SK-N-SH (cell line): ENCODE data around the gene FLG. TPM values are rescaled to one million over a fixed set of nuclear protein-coding genes. Genes with fewer than 3 reads are reported as not detected.
"Not testable (repeated sequence)": the region's sequence is repeated elsewhere in the genome, so short reads cannot be mapped to it uniquely, and the experiment has no call there.

Experiments
- CTCF ChIA-PET: fragments of 300-600, 350-600 bp; formaldehyde crosslinking; extraction: SDS; loops from one replicate; lab custom pipeline; 2021; lab: Yijun Ruan, JAX
- POLR2A ChIA-PET: fragments of 350-600 bp; sonication (Branson Sonifier 250); formaldehyde crosslinking; extraction: SDS; loops from one replicate; lab custom pipeline; 2020; ENCODE audit warnings: antibody characterized with exemption, inconsistent platforms; lab: Yijun Ruan, JAX
- DNase-seq: peaks from one replicate; pipeline ENCODE4 v3.0.0; 2012
- H2AFZ ChIP-seq: fragments of 200-600 bp; sonication (generic); 2 replicates; pipeline ENCODE4 v1.8.1; 2016; ENCODE audit warnings: antibody characterized with exemption, mild to moderate bottlenecking, low read depth
- H3F3A ChIP-seq: fragments of 200-600 bp; sonication (generic); replicated peaks from 2 replicates; pipeline ENCODE3; 2016; ENCODE audit warnings: antibody characterized with exemption, mild to moderate bottlenecking; ENCODE audit not compliant: insufficient read depth
- H3K27ac ChIP-seq, 2 experiments: fragments of 200-500 bp in 1 of 2; fragments of 200-600 bp in 1 of 2; sonication (Bioruptor generic) in 1 of 2; sonication (generic), shearing (Covaris generic) in 1 of 2; 2 replicates each; pipeline versions ENCODE4 v1.5.1 to v1.6.1; 2014 to 2016; ENCODE audit warnings: low read depth in 2 of 2, inconsistent platforms in 1 of 2, low read length in 1 of 2, mild to moderate bottlenecking in 1 of 2, mixed read lengths in 1 of 2
- H3K27me3 ChIP-seq: fragments of 200-600 bp; sonication (generic), shearing (Covaris generic); 2 replicates; pipeline ENCODE4 v1.6.1; 2016; ENCODE audit warnings: mixed run types; ENCODE audit not compliant: insufficient read depth
- H3K36me3 ChIP-seq, 2 experiments: fragments of 200-500 bp in 1 of 2; fragments of 200-600 bp in 1 of 2; sonication (Bioruptor generic) in 1 of 2; sonication (generic) in 1 of 2; replicated peaks in 1 of 2; 2 replicates each; pipeline versions ENCODE3 to v1.5.1; 2014 to 2016; ENCODE audit warnings: low read length in 1 of 2, mild to moderate bottlenecking in 1 of 2; ENCODE audit not compliant: insufficient read depth in 2 of 2, control insufficient read depth in 1 of 2
- H3K4me1 ChIP-seq, 2 experiments: fragments of 200-500 bp in 1 of 2; fragments of 200-600 bp in 1 of 2; sonication (Bioruptor generic) in 1 of 2; sonication (generic), shearing (Covaris generic) in 1 of 2; 2 replicates each; pipeline versions ENCODE4 v1.5.1 to v1.6.1; 2014 to 2016; ENCODE audit warnings: low read depth in 1 of 2, low read length in 1 of 2, mixed run types in 1 of 2; ENCODE audit not compliant: insufficient read depth in 2 of 2, control insufficient read depth in 1 of 2
- H3K4me2 ChIP-seq: fragments of 200-600 bp; sonication (generic), shearing (Covaris generic); 2 replicates; pipeline ENCODE4 v1.6.1; 2017; ENCODE audit warnings: mixed run types
- H3K4me3 ChIP-seq, 2 experiments: fragments of 200-500 bp in 1 of 2; fragments of 200-600 bp in 1 of 2; sonication (Bioruptor generic) in 1 of 2; sonication (generic), shearing (Covaris generic) in 1 of 2; 2 replicates each; pipeline versions ENCODE4 v1.5.1 to v1.8.1; 2014 to 2016; ENCODE audit warnings: low read depth in 2 of 2, inconsistent platforms in 1 of 2, low read length in 1 of 2, mild to moderate bottlenecking in 1 of 2, mixed read lengths in 1 of 2, moderate library complexity in 1 of 2
- H3K79me2 ChIP-seq: fragments of 200-600 bp; sonication (generic); 2 replicates; pipeline ENCODE4 v1.8.1; 2017; ENCODE audit warnings: mild to moderate bottlenecking; ENCODE audit not compliant: insufficient read depth
- H3K9ac ChIP-seq: fragments of 200-600 bp; sonication (generic); 2 replicates; pipeline ENCODE4 v1.6.1; 2017; ENCODE audit warnings: mixed run types
- H3K9me2 ChIP-seq: fragments of 200-600 bp; sonication (generic); 2 replicates; pipeline ENCODE4 v1.6.1; 2017; ENCODE audit warnings: mixed run types
- H3K9me3 ChIP-seq: fragments of 200-600 bp; sonication (generic); 2 replicates; pipeline ENCODE4 v1.6.1; 2017; ENCODE audit warnings: mixed run types, mild to moderate bottlenecking, moderate library complexity
- H4K20me1 ChIP-seq: fragments of 200-600 bp; sonication (generic); 2 replicates; pipeline ENCODE4 v1.6.1; 2017; ENCODE audit warnings: mild to moderate bottlenecking, mixed run types; ENCODE audit not compliant: insufficient read depth
- CHD2 ChIP-seq: fragments of 150-350 bp; IDR thresholded peaks from 2 replicates; pipeline ENCODE4 v1.6.1; 2018; ENCODE audit warnings: low read length; ENCODE audit not compliant: partially characterized antibody
- EP300 ChIP-seq, 2 experiments: IDR thresholded peaks; 2 replicates each; pipeline versions ENCODE4 v1.4.0 to v1.6.1; 2012; ENCODE audit warnings: borderline replicate concordance in 1 of 2, low read depth in 1 of 2, low read length in 1 of 2
- FOSL2 ChIP-seq: IDR thresholded peaks from 2 replicates; pipeline ENCODE4 v1.4.0; 2012; ENCODE audit warnings: low read depth, mild to moderate bottlenecking, moderate library complexity, borderline replicate concordance
- FOXM1 ChIP-seq: IDR thresholded peaks from 2 replicates; pipeline ENCODE4 v1.4.0; 2012; ENCODE audit warnings: low read depth, mild to moderate bottlenecking
- GATA2 ChIP-seq: sonication (generic); formaldehyde crosslinking; IDR thresholded peaks from 2 replicates; pipeline ENCODE4 v1.5.0; 2020; ENCODE audit warnings: mild to moderate bottlenecking, missing genetic modification reagents
- JUND ChIP-seq: IDR thresholded peaks from 2 replicates; pipeline ENCODE4 v1.4.0; 2012
- NFIC ChIP-seq: IDR thresholded peaks from 2 replicates; pipeline ENCODE4 v1.4.0; 2012; ENCODE audit warnings: borderline replicate concordance
- NRF1 ChIP-seq: IDR thresholded peaks from 2 replicates; pipeline ENCODE4 v1.6.1; 2012; ENCODE audit warnings: low read depth, mild to moderate bottlenecking, low read length
- POLR2AphosphoS5 ChIP-seq: IDR thresholded peaks from 2 replicates; pipeline ENCODE4 v1.6.1; 2012; ENCODE audit warnings: low read depth, low read length
- RAD21 ChIP-seq: IDR thresholded peaks from 2 replicates; pipeline ENCODE4 v1.6.1; 2012; ENCODE audit warnings: mild to moderate bottlenecking, low read length
- RFX5 ChIP-seq: IDR thresholded peaks from 2 replicates; pipeline ENCODE4 v1.6.1; 2012; ENCODE audit warnings: mild to moderate bottlenecking, improper control_type of control experiment, low read length
- RXRA ChIP-seq: IDR thresholded peaks from 2 replicates; pipeline ENCODE4 v1.4.0; 2012; ENCODE audit warnings: low read depth, mild to moderate bottlenecking, borderline replicate concordance
- TAF1 ChIP-seq: IDR thresholded peaks from 2 replicates; pipeline ENCODE4 v1.6.1; 2012; ENCODE audit warnings: low read depth, mild to moderate bottlenecking, low read length, moderate library complexity, borderline replicate concordance
- WGBS: methylation state at CpG from one replicate; pipeline ENCODE4 v1.1.6; 2017; ENCODE audit warnings: low lambda C conversion rate; 5-methylcytosine and 5-hydroxymethylcytosine counted together
- polyA plus RNA-seq, 3 experiments: library from polyadenylated mRNA; depleted of rRNA; stranded (reverse); fragments of >200 nt; gene quantifications; 2 replicates each; pipeline ENCODE4 v1.2.3, GENCODE V29; 2012
- TF ChIP-seq, protein P1 (sequence below): IDR thresholded peaks from 2 replicates; pipeline ENCODE4 v1.4.0; 2012; ENCODE audit warnings: low read depth, borderline replicate concordance
- TF ChIP-seq, protein P2 (sequence below): fragments of 150-350 bp; IDR thresholded peaks from 2 replicates; pipeline ENCODE4 v1.6.1; 2017; ENCODE audit warnings: antibody characterized with exemption, low read length, low read depth, borderline replicate concordance
- TF ChIP-seq, protein P3 (sequence below): IDR thresholded peaks from 2 replicates; pipeline ENCODE4 v1.6.1; 2012; ENCODE audit warnings: mild to moderate bottlenecking, low read depth, low read length, moderate library complexity
- TF ChIP-seq, protein P4 (sequence below): fragments of 200-600 bp; sonication (generic); IDR thresholded peaks from 2 replicates; pipeline ENCODE4 v1.6.1; 2017; ENCODE audit warnings: antibody characterized with exemption, mild to moderate bottlenecking, moderate library complexity
- TF ChIP-seq, protein P5 (sequence below): fragments of 150-350 bp; IDR thresholded peaks from 2 replicates; pipeline ENCODE4 v1.6.1; 2016; ENCODE audit warnings: mild to moderate bottlenecking, low read depth, low read length

Gene FLG
- polyA plus RNA-seq, 1 of the 3 experiments (the other 2 are of a cell fraction), result not detected

DNA sequence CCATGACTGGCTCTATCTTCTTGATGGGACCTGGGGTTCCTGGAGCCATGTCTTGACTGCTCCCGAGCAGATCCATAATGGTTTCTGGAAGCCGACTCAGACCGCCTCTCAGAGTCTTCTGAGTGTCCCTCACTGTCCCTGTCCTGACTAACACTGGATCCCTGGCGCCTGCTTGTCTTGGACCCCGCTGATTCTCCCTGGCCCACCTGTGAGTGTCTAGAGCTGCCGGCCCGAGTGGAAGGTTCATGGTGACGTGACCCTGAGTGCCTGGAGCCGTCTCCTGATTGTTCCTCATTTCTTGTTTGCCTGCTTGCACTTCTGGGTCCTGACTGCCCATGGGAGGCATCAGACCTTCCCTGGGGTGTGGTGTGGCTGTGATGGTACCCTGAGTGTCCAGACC, 15.1 kb downstream of the FLG start:
- TF ChIP-seq GATA2 (CRISPR knock-in tag) (no peak), RAD21 (no peak), JUND (no peak), POLR2AphosphoS5 (no peak), EP300 (IDR thresholded peaks at IDR 0.05; ENCODE audit: borderline replicate concordance in 1 of 2, low read depth in 1 of 2, low read length in 1 of 2) (no peak), FOXM1 (no peak), CHD2 (no peak), NFIC (no peak), RFX5 (no peak), NRF1 (no peak), FOSL2 (no peak), RXRA (no peak), TAF1 (no peak)
- TF ChIP-seq, protein P1, sequence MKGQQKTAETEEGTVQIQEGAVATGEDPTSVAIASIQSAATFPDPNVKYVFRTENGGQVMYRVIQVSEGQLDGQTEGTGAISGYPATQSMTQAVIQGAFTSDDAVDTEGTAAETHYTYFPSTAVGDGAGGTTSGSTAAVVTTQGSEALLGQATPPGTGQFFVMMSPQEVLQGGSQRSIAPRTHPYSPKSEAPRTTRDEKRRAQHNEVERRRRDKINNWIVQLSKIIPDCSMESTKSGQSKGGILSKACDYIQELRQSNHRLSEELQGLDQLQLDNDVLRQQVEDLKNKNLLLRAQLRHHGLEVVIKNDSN, result no peak
- TF ChIP-seq, protein P2, sequence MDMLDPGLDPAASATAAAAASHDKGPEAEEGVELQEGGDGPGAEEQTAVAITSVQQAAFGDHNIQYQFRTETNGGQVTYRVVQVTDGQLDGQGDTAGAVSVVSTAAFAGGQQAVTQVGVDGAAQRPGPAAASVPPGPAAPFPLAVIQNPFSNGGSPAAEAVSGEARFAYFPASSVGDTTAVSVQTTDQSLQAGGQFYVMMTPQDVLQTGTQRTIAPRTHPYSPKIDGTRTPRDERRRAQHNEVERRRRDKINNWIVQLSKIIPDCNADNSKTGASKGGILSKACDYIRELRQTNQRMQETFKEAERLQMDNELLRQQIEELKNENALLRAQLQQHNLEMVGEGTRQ, result no peak
- TF ChIP-seq, protein P3, sequence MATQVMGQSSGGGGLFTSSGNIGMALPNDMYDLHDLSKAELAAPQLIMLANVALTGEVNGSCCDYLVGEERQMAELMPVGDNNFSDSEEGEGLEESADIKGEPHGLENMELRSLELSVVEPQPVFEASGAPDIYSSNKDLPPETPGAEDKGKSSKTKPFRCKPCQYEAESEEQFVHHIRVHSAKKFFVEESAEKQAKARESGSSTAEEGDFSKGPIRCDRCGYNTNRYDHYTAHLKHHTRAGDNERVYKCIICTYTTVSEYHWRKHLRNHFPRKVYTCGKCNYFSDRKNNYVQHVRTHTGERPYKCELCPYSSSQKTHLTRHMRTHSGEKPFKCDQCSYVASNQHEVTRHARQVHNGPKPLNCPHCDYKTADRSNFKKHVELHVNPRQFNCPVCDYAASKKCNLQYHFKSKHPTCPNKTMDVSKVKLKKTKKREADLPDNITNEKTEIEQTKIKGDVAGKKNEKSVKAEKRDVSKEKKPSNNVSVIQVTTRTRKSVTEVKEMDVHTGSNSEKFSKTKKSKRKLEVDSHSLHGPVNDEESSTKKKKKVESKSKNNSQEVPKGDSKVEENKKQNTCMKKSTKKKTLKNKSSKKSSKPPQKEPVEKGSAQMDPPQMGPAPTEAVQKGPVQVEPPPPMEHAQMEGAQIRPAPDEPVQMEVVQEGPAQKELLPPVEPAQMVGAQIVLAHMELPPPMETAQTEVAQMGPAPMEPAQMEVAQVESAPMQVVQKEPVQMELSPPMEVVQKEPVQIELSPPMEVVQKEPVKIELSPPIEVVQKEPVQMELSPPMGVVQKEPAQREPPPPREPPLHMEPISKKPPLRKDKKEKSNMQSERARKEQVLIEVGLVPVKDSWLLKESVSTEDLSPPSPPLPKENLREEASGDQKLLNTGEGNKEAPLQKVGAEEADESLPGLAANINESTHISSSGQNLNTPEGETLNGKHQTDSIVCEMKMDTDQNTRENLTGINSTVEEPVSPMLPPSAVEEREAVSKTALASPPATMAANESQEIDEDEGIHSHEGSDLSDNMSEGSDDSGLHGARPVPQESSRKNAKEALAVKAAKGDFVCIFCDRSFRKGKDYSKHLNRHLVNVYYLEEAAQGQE, result no peak
- TF ChIP-seq, protein P4, sequence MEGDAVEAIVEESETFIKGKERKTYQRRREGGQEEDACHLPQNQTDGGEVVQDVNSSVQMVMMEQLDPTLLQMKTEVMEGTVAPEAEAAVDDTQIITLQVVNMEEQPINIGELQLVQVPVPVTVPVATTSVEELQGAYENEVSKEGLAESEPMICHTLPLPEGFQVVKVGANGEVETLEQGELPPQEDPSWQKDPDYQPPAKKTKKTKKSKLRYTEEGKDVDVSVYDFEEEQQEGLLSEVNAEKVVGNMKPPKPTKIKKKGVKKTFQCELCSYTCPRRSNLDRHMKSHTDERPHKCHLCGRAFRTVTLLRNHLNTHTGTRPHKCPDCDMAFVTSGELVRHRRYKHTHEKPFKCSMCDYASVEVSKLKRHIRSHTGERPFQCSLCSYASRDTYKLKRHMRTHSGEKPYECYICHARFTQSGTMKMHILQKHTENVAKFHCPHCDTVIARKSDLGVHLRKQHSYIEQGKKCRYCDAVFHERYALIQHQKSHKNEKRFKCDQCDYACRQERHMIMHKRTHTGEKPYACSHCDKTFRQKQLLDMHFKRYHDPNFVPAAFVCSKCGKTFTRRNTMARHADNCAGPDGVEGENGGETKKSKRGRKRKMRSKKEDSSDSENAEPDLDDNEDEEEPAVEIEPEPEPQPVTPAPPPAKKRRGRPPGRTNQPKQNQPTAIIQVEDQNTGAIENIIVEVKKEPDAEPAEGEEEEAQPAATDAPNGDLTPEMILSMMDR, result no peak
- TF ChIP-seq, protein P5, sequence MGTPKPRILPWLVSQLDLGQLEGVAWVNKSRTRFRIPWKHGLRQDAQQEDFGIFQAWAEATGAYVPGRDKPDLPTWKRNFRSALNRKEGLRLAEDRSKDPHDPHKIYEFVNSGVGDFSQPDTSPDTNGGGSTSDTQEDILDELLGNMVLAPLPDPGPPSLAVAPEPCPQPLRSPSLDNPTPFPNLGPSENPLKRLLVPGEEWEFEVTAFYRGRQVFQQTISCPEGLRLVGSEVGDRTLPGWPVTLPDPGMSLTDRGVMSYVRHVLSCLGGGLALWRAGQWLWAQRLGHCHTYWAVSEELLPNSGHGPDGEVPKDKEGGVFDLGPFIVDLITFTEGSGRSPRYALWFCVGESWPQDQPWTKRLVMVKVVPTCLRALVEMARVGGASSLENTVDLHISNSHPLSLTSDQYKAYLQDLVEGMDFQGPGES, result no peak
- TF ChIP-seq, all 33 proteins: peak for 0
- H4K20me1 ChIP-seq, result no peaks in the 10 kb centered on the region
- ChIA-PET POLR2A (no interaction called here), CTCF (no interaction called here)
- H3K4me1 ChIP-seq, result no peaks in the 10 kb centered on the region
- no peak overlapping the region for H3K27ac ChIP-seq
- no peaks in the 10 kb centered on the region for H3K9me3 ChIP-seq
- no peak overlapping the region for H3K4me3 ChIP-seq
- H3K9me2 ChIP-seq, result no peaks in the 10 kb centered on the region
- no peak overlapping the region for H3K4me2 ChIP-seq
- no peak for DNase-seq
- H3F3A ChIP-seq, result no peaks in the 10 kb centered on the region
- 17% methylated on average over 9 of the region's 9 CpGs for WGBS
- H3K36me3 ChIP-seq, result no peaks in the 10 kb centered on the region
- no peaks in the 10 kb centered on the region for H3K79me2 ChIP-seq
- no peak overlapping the region for H3K9ac ChIP-seq
- no peak overlapping the region for H2AFZ ChIP-seq
- H3K27me3 ChIP-seq, result no peaks in the 10 kb centered on the region

DNA sequence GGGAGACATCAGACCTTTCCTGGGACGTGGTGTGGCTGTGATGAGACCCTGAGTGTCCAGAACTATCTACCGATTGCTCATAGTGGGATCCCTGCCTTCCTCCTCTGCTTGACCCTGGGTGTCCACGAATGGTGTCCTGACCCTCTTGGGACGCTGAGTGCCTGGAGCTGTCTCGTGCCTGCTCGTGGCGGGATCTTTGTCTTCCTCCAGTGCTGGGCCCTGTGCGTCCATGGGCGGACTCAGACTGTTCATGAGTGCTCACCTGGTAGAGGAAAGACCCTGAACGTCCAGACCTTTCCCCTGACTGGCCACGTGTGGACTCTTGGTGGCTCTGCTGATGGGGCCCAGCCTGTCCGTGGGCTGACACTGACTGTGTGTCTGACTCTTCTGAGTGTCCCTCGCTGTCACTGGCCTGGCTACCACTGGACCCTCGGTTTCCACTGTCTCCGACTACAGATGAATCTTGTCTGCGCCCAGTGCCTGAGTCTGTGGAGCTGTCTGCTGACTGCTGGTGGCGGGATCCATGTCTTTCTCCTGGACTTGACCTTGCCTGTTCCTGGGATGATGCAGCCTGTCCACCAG, 15.6 kb downstream of the FLG start:
- CTCF ChIA-PET, H3K4me1 ChIP-seq, H3K4me2 ChIP-seq, H2AFZ ChIP-seq, H4K20me1 ChIP-seq, H3K27me3 ChIP-seq, H3K79me2 ChIP-seq, H3K36me3 ChIP-seq, H3K9ac ChIP-seq, DNase-seq, H3K9me3 ChIP-seq, H3K9me2 ChIP-seq, H3F3A ChIP-seq, H3K4me3 ChIP-seq, POLR2A ChIA-PET, H3K27ac ChIP-seq: not testable (repeated sequence)
- WGBS, result 23% methylated on average over 8 of the region's 17 CpGs
